Fibroblast of upper back skin (primary cell): ENCODE measurements around the gene TLK1.

Experiments used
- DNase-seq: peaks from one replicate; pipeline ENCODE4 v3.0.0-alpha.2; 2013

The TLK1 gene

GRCh38 chr2:170953941-170954340 lies 206.8 kb downstream of the TLK1 start:
- DNase-seq = peak; percentile 35

- no peak for DNase-seq
Measured at GRCh38 chr2:170950221-170950761, 210.4 kb downstream of the TLK1 start.

GRCh38 chr2:170949415-170949814 lies 211.3 kb downstream of the TLK1 start:
- no peak for DNase-seq

GRCh38 chr2:170944545-170944944 lies 216.1 kb downstream of the TLK1 start:
- no peak for DNase-seq

- DNase-seq = no peak
Measured at GRCh38 chr2:170943596-170943995, 217.1 kb downstream of the TLK1 start.

GRCh38 chr2:170943041-170943440 lies 217.7 kb downstream of the TLK1 start:
- DNase-seq = no peak

GRCh38 chr2:170942615-170943014 lies 218.1 kb downstream of the TLK1 start:
- no peak for DNase-seq
